Midbrain (tissue), 1 donor: Measurements from ENCODE around the gene TRIM29.

Experiments
- DNase-seq: peaks from one replicate; lab custom pipeline; 2025; lab: John Stamatoyannopoulos, UW

TRIM29 gene

DNA sequence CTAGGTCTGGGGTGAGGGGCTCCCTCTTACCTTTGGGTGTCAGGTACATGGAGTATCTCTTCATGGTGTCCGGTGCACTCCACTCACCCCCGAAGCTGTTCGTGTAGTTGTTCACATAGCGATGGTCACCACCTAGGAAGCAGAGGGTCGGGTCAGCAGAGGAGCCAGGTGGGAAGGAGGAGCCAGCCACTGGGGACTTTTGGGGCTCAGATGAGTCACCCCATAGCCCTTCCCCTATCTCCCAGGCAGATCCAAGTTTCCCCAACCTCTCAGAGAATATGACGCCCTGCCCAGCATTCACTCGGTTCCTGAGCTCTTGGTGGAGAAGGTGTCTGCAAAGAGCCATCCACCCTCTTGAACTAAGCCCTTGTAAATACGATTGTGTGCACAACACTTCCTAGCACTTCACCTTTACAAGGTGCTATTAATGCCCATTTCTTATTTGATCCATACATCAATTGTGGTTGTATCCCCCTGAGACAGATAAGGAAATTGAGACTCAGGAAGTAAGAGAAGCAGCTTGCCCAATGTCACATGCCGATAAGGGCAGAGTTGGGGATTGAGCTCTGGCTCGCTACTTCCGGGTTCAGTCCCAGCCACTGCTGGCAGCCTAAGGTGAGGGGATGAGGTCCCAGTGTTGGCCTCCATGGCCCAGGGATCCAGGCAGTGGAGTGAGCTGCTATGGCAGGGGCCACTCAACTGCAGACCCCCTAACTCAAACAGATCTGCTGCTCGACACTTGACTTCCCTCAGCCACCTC is 14.8 kb downstream of the TRIM29 start:
- DNase-seq = no peak

DNA sequence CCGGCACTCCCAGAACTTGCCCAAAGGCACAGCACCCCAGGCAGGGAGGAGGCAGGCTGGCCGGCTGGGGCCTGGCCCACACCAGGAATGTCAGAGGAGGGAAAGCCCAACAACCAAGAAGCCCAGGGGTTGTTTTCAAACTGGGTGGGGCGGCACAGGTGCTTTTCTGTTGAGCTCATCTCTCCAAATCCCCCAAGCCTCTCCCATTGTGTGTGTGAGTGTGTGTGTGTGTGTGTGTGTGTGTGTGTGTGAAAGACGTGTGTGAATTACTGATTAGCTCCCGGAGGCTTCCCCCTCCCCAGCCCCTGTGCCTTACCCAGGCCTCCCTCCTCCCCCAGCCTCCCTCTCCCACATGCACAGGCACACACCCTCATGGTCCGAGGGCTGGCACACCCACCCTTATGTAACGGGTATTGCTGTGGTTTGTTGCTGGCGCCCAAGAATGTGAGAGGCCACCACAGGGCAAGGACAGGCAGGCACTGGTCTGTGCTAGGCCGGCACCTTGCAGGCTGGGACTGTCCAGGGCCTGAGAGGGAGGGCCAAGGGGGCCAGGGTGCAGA is 15.9 kb downstream of the TRIM29 start:
- DNase-seq = no peak

DNA sequence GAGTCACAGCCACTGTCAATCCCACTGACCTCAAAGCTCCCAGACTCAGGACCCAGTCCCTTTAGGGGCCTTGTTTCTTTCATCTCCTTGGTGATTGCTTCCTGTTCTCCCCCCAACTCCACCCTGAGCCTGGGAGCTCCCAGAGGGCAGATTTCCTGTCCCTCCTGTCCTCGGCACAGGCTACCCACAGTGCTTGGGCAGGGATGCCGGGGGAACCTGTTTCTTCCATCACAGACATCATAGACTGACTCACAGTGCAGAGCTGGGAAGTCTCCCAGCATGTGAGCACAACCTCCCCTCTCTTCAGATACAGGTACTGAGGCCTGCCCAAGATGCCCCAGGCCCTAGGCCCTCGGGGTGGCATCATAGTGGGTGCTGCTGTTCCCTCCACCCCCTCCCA is 16.6 kb downstream of the TRIM29 start:
- DNase-seq = no peak

DNA sequence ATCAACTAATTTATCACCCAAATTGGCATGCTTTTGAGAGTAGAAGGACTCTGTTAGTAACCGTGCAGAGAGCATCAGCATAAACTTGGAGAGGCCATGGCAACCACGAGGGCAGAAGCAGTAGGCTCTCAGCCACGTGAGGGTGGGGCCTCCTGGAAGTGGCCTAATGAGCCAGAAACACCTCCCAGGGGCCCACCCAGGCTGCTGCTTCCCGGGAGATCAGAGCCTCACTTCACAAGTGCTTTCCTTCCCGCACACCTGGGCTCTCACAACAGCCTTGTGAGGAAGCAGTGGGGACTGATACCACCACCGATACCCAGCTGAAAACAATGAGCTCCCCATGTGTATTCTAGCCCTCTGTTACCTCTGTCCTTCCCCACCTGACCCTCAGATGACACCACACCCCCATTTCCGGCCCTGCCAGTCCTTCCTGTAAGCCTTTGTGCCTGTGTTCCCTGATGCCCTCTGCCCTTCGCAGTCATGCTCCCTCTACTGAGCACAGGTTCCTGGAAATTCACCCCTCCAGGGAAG is 17.0 kb downstream of the TRIM29 start:
- DNase-seq = no peak

DNA sequence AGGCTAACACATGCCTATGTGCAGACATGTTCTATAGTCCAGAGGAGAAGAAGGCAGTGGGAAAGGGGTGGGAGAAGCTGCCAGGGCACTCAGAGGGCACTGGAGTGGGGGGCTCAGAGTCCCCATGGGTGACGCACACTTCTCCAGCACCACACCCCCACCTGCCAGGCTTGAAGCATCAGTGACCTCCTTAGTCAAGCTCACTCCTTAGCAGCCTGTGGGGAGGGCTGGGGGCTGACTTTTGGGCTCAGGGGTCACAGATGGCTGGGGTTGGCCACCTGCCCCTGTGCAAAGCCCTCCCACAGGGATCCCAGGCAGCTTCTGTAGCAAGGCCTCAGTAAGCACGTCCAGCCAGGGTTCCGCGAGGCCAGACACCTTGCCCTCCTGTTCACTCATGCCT is 18.8 kb downstream of the TRIM29 start:
- DNase-seq = no peak

DNA sequence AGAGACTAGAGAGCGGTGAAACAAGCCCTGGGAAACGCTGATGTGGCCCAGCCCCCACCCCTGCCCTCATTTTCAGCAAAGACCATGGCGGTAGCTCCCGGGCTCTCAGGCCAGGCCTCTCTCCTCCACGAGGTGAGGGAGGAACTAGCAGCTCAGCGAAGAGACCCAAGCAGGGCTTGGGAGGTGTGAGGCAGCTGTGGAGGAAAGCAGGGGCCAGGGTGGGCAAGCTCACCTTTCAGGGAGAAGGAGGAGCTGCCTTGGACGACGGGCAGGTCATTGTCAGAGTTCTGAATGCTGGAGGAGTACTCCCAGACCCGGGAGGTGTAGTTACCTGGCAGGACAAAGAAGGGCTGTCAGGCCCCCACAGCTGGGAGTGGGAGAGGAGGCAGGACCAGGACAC is 19.9 kb downstream of the TRIM29 start:
- no peak for DNase-seq

DNA sequence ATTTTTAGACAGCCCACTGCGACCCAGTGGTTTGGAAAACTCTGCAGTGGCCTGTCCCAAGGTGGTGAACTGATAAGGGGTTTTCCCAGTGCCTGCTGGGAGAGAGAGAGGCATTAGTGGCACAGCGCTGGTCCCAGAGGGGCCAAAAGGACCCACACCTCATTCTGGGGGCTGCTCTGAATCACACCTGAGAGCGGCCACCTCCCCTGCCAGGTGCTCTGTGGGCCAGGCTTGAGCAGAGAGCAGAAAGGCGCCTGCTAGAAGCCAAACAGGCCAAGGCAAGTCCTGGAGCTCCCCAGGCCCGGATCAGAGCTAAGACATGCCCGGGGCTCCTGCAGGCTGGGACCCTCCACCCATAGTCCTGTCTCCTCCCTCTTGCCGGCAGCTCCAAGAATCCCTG is 20.9 kb downstream of the TRIM29 start:
- no peak for DNase-seq

DNA sequence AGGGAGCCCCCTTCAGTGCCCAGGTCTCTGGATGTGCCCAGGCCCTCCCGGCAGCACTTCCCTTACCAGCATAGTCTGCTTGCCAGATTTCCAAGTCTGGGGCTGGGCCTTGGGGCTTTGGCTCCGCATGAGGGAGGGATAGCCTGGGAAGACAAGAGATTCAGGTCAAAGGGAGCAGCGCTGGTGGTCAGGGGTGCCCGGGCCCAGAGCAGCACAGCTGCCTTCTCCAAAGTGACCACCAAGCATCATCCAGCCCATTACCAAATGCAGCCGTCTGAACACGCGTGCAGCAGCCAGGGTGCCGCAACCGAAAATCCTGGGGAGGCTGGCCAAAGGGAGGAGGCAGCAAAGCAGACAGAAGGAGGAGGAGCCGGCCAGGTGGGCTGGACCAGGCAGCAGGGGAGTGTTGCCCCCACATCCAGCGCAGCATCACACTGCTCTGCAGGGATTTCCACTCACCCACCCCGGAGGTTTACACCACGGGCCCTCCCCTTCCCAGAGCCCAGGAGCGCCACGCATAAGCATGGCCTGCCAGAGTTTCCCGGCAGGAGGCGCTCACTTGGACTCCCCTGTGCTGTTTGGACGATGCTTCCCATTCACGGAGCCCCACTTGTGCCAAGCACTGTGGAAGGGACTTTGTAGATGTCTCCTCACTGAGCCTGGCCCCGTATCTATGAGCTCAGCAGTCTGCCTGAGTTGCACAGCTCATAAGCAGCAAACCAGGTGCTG is 22.5 kb downstream of the TRIM29 start:
- DNase-seq = no peak

DNA sequence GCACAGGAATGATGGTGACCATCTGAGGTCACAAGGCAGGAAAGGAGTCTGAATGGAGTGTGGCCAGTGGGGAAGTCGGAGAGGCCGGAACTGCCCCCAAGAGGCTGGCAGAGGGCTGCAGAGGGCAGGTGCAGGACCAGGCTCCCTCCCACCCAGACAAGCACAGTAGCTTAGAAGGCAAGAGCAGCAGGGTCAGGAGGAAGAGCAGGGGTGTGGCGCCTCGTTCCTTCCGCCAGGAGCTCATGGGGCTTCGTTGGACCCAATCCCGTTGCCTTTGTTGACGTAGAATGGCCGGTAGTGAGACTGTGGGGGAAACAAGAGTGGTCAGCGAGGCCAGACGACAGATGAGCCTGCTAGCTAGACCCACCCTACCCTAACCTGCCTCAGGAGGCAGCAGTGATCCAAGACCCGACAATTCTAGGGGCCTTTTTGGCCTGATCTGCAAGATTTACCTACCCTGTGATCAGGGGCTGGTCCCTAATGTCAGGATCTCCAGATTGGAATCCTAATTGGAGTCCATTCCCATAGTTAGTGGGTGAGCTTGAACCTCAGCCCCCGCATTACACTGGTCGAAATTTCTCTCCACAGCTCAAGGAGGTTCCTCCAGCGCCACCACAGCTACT is 25.6 kb downstream of the TRIM29 start:
- no peak for DNase-seq

DNA sequence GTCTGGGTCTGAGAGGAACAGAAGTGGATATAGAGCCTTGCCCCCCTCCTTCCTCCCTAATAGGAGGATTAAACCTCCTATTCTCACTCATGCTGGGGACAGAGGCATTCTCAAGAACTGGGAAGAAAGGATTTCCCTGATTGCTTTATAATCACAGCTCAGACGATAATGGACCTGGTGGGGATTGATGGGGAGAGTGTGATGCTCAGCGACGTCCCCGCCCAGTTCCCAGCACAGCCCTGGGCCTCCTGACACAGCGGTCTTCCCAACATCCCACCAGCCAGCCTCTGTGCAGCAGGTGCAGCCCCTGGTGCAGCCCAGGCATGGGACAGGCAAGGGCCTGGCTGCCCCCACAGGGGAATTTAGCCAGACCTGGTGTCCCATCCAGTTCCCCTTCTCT is 28.4 kb downstream of the TRIM29 start:
- no peak for DNase-seq

DNA sequence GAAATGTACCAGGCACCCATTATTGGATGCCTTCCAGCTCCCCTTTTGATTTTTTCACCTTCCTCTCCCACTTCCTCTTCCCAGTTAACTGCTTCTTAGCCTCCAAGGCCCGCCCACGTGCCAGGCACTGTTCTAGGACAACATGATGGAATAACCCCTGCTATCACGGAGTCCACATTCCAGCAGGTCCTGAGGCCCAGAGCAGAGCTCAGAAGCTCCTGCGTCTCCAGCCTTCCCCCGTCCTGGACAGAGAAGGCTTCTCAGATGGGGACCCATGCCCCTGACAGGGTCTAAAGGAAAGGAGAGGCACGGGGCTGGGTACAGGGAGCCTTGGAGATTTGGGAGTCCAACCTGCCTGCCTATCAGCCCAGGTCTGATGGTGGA is 29.1 kb downstream of the TRIM29 start:
- no peak for DNase-seq

DNA sequence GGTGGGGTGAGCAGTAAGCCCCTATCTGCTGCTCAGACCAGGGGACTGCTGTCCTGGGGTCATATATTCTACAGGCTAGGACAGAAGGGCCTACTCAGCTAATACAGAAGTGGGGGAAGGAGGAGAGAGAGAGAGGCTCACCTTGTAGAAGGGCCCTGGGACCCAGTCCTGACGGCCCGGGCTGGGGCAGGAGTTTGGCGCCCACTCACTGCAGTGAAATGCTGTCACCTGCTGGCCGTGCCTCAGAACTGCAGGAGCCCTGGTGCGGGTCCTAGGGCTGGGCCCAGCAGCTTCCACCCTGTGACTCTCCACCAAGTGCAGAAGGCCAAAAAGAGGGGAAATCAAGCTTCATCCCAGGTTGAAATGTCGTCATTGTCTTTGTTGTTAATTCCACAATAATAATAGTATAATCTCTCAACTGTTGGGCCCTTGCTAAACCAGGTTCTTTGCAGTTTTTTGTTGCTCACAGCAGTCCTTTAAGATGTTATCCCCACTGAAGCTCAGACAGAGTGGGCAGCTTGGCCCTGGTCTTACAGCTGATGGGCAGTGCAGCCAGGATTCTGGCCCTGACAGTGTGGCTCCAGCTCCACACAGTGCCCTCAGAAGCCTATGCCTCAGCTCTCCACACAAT is 29.6 kb downstream of the TRIM29 start:
- peak; percentile 83 for DNase-seq

DNA sequence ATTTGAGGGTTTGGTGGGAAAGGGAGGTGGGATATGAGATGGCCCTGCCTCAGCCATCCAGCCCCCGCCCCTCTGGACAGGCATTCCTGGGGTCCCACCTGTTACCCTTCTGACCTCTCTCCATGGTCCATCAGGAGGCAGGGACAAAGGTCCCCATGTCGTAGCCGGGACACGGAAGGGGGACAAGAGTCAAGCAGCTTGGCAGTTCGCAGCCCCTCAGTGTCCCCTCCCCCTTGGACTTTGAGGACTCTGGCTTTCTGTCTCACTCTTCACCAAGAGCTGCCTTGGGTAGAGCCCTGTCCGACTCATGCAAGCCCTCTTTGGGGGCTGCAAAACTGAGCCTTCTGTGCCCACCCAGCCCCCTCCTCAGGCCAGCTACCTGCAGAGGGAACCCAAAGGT is 30.2 kb downstream of the TRIM29 start:
- no peak for DNase-seq

DNA sequence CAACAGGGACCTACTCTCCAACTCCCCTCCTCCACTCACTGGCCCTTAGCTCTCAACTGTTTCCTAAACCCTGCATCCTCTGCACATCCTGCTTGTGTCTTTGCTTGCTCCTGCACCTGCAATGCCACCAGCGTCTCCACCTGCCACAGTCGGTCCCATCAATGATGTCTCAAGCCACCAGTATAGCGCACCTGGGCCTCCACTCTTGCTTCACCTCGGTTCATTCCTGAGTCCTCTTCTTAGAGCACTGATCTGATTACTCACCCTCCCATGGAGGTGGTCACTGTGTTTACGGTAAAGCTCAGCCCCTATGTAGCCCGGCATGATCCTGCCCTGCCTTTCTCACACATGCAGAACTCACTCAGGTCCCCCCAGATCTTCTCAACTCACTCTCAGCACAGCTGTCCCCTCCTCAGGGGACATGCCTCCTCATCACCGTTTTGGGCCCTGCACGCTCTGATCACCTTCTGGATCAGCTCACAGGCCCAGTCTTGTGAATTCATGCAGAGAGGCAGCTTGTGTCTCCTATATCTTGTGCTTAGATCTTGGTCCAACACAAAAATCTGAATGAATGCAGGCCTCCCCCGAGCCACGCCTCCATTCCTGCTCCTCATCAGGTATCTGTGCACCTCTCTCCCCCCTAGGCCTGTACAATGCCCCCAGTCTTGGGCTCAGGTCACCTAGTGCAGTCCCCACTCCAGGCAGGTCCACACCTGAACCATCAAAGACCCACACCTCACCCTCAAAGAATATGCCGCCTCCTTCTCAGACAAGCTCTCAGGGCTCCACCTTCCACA is 31.4 kb downstream of the TRIM29 start:
- no peak for DNase-seq

DNA sequence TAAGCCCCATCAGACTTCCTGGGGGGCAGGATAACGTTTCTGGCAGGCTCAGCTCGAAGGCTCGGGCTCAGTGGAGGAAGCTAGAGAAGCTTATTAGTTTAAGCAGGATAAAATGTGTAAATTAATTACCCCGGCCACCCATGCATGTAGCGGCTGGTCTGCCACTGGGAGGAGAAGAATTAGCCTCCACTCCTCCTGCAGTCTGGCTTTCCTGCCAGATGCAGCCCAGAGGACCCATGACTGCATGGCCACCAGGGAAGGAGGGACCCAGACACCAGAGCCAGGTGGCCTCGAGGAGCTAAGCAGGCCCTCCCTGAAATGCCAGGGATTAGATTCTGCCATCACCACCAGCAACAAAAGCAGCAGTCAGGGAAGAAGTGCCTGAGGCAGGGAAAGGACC is 32.3 kb downstream of the TRIM29 start:
- DNase-seq = no peak

DNA sequence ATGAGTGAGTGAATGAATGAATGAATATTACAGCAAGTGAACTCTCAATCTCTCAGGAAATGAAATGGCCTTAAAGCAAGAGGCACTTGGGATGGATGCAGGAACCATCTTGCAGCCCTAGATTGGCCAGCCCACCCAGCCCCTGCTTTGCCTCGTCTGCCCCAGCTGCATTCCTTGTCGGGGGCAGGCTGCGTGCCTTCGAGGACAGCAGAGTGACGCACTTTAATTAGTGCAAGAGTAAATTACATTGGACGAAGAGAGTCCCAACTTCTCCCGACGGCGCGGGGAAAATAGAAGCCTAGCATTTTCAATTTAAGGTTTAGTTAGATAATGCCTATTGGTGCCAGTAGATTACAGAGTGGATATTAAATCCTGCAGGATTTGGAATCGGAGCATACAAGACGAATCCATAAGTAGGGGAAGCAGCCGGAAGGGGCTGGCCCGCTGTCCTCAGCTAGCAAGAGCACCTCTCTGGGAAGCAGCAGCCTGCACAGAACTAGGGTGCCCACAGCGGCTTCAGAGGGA is 33.8 kb downstream of the TRIM29 start:
- DNase-seq = no peak

DNA sequence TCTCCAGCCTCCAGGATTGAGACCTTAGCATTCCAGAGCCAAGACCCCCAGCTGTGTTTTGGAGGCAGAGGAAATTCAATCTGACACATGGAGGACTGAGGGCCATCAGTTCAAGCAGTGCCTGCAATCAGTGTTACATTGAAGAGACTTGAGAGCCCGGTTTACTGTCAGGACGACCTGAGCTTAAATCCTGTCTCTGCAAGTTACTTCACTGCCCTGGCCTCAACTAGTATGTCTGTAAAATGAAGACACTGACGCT is 35.1 kb downstream of the TRIM29 start:
- no peak for DNase-seq

DNA sequence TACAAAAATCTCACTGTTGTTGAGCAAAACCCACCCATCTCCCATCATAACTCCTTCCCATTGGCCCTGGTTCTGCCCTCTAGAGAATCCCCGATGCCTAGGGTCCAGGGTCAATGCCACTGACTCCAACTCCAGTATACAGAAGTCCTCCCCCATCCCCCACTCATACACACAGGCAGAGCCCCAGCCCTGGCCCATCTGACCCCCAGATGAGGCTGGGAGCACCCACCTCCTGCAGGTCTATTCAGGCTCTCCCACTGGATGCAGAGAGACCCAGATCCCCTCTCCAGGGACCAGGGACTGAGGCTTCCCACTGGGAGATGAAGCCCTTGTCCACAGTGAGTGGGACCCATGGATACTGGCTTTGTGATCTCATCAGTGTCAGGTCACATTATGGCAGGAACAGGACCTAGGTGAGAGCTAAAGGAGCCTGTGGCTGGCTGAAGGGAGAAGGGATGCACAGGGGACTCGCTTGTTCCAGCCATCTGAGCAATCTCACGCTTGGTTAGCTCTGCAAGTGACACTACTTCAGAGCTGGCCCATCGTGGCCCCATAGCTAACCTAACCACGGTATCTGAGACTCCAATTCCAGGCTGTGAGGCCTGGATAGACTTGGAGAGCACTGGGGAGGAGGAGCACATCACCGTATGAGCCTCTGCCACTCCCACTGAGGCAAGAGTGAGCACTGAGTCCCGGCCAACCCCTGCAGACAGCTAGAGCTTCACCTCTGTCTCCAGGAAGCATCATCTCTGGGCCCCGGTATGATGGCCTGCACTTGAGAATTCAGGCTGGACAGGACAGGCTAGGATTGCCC is 35.7 kb downstream of the TRIM29 start:
- no peak for DNase-seq

DNA sequence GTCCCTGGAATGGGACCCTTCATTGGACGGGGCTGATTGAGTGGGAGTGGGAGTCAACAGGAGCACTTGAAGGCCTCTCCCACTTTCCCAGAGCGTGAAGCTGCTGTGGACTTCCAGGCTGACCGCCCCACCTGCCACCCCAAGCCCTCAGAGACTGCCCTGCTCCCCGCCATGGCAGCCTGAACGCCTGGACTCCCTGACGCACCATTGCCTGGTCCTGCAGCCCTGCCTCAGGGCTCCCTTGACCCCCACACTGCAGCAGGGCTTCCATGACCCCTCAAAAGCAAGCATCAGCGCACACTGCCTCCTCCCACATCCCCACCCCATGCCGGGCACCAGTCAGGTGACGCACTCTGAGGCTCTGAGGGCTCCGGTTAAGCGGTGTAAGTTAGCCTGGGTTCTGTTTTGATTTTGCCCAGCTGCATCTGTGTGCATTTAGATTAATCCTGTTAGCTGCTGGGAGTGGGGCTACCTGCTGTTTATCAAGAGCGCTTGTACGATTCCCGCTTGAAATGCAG is 39.4 kb downstream of the TRIM29 start:
- no peak for DNase-seq

DNA sequence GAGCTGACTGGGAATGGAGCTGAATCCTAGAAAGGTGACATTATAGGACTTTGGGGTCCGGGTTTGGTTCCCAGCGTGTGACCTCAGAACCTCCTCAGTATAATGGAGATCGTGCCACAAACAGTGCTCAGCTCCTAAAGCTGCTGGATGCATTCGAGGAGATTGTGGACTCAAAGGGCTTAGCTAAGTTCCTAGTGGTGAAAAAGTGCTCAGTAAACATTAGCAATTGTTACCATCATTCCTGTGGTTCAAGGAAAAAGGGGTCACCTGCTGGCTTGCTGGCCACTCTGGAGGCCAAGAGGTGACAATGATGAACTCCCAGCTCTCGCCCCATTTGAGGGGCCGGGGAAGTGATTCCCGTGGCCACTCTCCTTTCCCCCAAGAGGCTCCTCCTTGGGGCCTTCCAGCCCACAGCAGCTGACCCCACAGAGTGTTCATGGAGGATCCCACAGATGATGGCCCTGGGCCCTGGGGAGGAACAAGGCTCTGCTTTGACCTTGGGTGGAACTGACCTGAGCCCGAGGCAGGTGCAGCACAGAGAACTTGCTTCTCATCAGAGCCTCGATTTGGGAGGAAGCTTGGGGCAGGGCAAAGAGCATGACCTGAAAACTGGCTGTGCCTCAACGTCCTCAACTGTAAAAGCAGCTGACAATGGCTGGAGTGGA is 40.1 kb downstream of the TRIM29 start:
- no peak for DNase-seq
